Activated CD4-positive, CD25-positive, alpha-beta regulatory T cell treated with anti-CD3 and anti-CD28 coated beads, Interleukin-2, amount 50 U/mL, for 16 hours (primary cell): ENCODE data around the gene SPR.

Experiments
- DNase-seq: peaks from one replicate; pipeline ENCODE4 v3.0.0-alpha.2; 2020; ENCODE audit warnings: low read depth, low spot score

Gene SPR

GRCh38 chr2:72915320-72915906 lies 28.2 kb downstream of the SPR start:
- DNase-seq: no peak

GRCh38 chr2:72915907-72916742 lies 28.9 kb downstream of the SPR start:
- DNase-seq: no peak

DNA sequence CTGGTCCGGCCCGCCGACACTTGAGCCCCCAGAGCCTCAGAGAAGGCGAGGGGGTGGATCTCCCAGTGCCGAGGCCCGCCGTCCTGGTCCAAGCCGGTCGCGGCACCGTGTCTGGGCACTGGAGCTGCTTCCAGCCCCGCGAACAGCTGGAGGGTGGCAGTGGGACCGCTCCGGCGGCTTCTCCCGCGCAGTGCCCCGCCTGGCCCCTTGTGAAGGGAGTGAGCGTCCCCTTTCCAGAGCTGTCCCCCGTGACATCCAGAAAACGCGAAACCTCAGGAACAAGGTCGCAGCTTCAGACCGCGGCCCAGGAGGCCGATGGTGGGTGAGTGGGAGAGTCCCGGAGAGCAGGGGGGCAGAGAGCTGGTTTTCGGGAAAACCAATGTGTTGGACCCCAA lies 29.5 kb downstream of the SPR start:
- DNase-seq: no peak

DNA sequence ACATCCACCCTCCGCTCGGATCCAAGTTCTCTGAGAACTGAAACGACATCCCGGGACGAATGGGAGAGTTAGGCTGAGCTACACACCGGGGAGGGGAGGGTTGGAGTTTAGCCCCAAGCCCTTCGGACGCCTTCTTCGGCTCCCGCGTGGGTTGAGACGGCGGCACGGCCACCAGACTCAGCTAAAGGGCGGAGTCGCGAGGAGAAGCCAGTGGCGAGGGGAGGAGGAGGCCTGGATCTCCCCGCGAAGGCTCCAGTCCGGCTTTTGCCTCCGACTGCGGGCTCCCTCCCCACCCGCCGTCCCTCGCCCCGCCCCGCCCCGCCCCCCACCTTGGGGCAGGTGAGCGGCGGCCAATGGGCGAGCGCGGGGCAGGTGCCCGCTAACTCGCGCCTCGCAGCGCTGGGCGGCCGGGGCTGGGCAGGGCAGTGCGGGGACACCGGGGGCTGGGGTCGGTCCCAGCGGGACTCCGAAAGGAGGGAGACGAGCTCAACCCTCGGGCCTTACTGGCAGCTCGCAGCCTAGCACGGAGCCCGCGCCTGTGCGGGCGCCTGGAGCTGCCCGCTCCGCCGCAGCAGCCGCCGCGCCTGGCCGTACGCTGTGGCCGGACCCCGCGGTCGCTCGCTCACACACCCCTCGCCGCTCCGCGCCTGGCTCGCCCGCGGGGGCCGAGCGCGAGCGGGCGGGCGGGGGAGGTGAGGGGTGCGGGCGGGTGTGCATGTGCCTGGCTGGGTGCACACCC lies 30.1 kb downstream of the SPR start, which contains the start of gene EMX1:
TSS of gene EMX1 (plus strand) at position 382 of the 739 bp plus-strand sequence. CDS start at position 716, 334 bp downstream.
- DNase-seq: no peak

DNA sequence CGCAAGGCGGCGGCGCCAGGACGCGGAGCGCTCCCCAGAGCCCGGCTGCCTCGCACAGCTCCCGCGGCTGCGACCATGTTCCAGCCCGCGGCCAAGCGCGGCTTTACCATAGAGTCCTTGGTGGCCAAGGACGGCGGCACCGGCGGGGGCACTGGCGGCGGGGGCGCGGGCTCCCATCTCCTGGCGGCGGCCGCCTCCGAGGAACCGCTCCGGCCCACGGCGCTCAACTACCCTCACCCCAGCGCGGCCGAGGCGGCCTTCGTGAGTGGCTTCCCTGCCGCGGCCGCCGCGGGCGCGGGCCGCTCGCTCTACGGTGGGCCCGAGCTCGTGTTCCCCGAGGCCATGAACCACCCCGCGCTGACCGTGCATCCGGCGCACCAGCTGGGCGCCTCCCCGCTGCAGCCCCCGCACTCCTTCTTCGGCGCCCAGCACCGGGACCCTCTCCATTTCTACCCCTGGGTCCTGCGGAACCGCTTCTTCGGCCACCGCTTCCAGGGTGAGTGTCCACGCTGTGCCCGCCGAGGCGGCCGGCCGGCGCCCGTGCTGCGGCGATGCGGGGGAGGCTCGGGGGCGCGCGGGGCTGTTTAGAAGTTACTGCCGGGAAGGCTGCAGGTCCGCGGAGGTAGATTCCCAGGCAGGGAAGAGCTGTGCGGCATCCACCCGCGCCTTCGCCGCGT lies 30.8 kb downstream of the SPR start:
- DNase-seq: no peak

DNA sequence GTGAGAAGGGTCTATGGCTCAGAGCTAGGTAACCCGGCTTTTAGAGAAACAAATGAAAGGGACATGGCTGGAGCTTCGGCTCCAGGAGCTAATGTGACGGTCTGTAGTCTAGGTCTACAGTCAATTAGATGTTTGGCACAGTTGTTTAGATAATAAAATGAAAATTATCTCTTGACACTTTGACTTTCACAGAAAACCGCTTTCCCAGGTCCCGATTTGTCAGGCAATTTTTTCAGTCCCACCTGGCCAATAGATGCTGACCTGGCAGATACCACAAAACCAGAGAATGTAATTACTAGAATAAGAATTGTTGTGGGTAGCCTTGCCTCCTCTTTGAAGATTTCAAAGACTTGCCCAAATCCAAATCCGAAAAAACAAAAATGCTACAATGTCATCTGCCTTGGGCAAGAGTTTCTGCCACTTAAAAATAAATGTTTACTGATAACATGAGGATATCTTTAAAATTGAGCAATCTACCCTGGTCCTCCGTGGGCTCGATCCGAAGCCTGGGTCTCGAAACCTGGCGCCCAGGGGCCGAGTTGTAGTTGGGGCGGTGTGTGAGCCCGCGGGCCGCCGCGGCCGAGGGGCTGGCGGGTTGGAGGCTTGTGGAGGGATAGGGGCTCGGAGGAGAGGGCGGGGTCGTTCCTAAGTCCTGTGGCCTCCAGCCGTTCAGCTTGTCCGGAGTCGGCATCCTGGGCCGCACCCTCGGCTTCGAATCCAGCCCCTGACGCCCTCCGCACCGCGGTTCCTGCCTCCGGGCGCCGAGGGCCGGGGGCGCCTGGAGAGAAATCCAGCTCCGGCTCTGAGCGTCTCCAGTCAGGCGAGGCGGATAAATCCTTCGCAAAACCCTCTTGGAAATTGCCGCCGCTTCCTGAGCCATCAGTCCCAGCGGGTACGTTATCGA lies 32.5 kb downstream of the SPR start:
- no peak for DNase-seq

DNA sequence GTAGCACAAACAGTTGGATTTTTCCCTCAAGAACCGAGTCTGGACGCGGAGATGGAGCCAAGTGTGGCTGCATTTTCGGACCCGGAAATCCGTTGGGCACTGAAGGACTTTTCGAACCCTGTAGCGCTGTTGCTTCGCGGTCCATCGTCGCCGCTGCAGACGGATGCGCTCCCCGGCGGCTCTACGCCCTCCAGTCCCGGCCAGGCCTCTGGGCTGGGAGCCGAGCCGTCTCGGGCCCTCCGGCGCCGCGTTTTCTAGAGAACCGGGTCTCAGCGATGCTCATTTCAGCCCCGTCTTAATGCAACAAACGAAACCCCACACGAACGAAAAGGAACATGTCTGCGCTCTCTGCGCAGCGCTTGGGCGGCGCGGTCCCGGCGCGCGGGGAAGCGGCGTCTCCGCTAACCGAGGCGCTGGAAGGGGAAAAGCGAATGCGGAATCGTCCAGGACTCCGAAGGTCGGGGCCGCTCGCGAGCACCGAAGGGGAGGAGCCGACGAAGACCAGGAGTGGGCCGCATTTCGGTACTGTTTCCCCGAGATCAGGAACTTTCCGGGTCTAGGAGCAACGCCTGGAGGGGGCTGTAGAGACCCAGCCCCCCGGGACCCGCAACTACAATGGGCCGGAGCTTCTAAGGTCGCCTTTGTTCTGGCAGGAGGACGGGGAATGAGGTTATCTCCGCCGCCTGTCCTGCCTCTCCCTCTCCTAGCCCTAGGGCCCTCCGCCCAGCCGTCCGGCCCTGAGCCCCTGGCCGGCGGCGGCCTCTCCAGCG lies 33.3 kb downstream of the SPR start:
- DNase-seq: no peak

DNA sequence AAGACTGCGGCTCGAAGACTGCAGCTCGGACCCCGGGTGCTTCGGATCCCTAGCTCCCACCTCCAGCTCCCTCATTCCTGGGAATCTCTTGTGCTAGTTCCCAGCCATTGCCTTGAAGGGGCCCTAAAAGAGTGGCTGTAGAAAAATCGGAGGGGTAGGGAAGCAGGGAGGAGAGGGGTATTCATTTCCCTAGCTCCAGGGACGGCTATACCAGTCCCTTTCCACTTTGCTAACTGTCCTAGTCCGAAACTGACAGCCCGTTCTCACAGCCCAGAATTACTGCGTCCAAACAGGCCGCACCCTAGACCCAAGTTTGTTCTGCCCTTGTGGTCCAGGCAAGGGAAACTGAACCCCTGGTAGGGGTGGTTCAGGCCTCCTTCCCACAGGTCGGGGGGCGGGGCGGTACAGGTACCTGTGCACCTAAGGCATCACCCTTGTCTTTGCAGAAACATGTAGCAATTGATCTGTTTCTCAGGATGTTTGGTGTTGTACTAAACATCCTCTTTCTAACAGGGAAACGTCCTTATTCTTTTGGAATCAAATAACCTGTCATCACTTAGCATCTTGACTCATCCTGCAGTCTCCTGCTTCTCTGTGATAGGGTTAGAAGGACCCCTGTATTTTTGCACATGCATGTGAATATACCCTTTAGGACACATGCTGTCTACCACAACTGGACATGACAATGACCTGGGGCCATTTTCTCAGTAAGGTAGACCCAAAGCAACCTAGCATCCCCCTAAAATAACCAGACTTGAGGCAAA lies 34.1 kb downstream of the SPR start:
- DNase-seq: no peak

DNA sequence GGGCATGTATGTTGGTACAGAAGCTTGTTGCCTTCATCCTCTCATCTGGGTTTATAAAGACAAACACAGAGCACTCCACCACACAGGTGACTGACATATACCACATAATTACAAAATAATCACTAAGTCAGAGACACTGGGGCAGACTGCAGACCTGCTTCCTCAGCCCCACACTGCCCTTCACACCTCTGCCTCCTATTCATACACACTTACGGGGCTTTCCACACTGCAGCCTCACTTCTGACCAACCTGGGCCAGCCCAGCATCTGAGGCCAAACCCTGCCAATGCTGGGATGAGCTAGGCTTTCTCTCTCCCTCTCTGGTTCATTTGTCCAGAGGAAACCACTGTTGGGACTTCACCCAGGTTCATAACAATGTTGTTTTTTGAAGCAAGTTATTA lies 34.6 kb downstream of the SPR start:
- DNase-seq: no peak

GRCh38 chr2:72923833-72924352 lies 36.7 kb downstream of the SPR start:
- DNase-seq: no peak

- no peak for DNase-seq
Observed at GRCh38 chr2:72924353-72925240, 37.4 kb downstream of the SPR start.

DNA sequence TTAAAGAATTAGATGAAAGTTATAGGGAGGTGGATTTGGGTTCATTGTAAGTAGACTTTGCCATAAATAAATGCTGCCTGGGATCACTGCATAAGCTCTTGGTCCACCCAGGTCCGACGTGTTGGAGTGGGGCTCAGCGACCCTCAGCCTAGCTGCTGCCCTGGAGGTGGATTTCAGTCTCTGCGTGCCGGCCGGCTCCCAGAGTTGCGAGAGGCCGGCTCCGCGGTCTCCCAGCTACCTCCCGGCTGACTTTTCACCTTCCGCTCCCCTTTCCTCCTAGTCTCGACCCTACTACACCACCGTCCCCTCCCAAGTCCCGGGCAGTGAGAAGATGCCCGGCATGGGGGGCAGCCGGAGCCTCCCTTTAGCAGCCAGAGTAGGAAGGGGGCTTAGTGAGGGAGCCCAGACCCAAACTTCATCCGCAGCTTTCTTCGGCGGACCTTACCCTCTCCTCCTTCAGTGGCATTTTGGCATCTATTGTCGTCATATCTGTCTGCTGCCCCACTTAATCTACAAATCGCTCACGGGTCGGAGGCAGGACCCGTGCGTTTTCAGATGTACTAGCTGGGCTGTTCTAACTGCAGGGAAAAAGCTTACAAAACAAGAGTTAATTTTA lies 38.2 kb downstream of the SPR start:
- no peak for DNase-seq

DNA sequence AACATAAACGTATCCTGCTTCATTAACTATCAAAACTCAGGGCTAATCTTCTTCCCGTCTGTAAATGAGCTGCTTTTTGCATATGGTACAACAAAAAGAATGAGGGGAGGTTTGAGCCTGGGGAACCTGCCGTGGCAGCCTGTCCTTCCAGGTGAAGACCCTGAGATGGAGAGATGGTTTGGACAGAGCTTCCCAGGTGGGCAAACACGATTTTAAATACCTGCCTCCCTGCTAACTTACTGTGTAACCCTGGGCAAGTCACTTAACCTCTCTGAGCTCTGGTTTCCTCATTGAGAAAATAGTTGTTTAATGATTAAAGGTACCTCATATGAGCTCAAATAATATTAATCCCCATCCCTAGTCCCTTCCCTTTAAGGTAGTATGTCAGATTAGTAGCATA lies 39.2 kb downstream of the SPR start:
- no peak for DNase-seq

DNA sequence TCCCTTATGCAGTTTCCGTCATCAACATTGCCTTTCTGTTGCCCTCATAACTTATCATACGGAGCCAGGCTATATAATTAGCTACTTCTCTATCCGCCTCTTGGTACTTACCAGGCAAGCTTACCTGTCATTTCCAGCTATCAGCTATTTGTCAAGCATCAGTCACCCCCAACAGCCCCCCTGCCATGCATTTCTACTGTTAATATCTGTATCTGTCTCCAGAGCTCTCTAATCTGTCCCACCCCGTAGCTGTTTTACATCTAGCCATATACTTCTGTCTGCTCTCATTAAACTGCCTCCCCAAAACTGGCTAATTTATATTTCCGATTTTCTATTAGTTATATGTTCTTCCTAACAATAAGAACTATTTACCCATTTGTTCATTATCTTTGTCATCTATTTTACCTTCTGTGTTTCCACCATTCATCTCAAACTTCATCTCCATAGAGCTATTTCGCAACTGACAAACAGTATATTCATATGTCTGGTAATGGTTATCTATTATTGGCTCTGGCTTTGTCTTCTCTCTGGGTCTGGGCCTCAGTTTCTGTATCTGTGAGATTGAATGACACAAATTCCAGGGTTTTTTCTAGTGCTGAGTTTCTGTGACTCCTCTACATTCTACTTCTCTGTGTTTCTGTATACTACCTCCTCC lies 39.7 kb downstream of the SPR start:
- DNase-seq: no peak

- DNase-seq: no peak
Observed at GRCh38 chr2:72927619-72928550, 40.7 kb downstream of the SPR start.

DNA sequence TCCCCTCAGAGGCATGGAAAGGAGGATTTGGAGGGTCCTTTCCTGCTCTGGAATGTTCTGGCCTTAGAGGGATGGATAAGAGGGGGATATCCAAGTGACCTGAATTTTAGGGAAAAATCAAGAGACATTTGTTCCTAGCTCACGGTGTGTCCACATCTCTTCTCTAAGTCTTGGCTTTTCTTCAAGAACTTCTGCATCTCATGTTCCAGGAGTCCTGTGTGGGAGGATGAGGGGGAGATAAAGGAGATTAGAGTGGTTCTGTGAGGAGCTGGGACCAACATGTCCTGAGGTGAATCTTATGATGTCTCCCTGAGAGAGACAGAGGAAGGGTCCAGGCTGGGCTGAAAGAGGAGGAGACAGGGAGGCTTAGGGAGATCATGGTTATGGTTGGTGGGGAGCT lies 41.8 kb downstream of the SPR start:
- DNase-seq: no peak
